Amniotic epithelial cell (primary cell): ENCODE results near the gene GNL1.

Experiments
- DNase-seq: peaks from one replicate; pipeline ENCODE4 v3.0.0-alpha.2; 2010; ENCODE audit warnings: low read depth

Gene GNL1, protein sequence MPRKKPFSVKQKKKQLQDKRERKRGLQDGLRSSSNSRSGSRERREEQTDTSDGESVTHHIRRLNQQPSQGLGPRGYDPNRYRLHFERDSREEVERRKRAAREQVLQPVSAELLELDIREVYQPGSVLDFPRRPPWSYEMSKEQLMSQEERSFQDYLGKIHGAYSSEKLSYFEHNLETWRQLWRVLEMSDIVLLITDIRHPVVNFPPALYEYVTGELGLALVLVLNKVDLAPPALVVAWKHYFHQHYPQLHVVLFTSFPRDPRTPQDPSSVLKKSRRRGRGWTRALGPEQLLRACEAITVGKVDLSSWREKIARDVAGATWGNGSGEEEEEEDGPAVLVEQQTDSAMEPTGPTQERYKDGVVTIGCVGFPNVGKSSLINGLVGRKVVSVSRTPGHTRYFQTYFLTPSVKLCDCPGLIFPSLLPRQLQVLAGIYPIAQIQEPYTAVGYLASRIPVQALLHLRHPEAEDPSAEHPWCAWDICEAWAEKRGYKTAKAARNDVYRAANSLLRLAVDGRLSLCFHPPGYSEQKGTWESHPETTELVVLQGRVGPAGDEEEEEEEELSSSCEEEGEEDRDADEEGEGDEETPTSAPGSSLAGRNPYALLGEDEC

DNA sequence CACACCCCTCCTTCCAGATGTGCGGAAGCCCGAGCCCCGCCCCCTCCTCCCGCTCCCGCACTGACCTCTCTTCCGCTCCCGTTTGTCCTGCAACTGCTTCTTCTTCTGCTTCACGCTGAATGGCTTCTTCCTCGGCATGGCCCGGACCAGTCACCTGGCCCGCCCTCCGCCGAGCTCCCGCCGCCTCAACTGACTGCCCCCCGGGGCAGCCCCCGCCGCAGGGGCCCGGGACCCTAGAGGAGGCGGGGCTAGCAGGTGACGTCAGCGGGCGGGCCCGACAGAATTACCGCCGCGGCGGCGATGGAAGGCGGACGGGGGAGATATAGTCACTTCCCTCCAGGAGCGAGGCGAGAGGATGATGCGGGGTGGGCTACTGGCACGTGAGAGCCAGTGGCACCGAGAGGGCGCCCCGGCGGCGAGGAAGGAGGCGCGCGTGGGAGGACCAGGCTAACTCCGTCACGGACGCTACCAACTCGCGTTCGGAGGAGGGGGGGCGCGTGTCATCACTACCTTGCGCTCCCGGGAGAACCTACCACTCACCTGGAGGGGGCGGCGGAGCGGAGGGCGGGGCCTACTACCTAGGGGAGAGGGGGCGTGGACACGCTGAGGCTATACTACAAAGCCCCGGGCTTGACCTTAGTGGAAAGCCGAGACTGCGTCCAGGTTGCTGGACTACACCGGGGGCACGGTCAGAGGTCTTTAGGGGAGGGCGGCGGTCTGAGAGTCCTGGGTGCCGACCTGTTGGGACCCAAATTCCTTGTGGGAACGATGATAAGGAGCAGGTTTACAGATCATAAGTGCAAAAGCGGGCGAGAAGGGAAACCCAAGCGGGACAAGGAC lies at the start of gene GNL1:
Gene GNL1, minus strand, starts transcription at position 424 of the 840 bp plus-strand sequence. Its CDS starts 286 bp downstream, at position 138.
- DNase-seq = peak; percentile 88

DNA sequence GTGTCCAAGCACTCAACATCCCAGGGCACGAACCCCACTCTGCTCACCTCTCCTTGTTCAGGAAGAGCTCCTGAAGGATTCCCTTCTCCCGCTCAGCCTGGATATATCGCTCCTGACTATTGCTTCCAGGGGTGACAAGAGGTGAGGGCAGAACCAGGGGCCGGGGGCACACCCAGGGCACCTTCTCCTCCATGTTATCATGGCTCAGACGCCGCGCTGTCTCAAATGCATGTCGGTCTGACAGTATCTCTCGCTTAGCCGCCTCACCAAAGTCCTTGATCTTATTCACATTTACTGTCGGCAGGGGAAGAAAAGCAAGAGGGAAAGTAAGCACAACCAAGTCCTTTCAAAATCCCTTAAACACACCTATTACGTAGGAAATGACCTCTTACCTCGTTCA lies 47.7 kb upstream of the GNL1 start:
- DNase-seq = no peak

DNA sequence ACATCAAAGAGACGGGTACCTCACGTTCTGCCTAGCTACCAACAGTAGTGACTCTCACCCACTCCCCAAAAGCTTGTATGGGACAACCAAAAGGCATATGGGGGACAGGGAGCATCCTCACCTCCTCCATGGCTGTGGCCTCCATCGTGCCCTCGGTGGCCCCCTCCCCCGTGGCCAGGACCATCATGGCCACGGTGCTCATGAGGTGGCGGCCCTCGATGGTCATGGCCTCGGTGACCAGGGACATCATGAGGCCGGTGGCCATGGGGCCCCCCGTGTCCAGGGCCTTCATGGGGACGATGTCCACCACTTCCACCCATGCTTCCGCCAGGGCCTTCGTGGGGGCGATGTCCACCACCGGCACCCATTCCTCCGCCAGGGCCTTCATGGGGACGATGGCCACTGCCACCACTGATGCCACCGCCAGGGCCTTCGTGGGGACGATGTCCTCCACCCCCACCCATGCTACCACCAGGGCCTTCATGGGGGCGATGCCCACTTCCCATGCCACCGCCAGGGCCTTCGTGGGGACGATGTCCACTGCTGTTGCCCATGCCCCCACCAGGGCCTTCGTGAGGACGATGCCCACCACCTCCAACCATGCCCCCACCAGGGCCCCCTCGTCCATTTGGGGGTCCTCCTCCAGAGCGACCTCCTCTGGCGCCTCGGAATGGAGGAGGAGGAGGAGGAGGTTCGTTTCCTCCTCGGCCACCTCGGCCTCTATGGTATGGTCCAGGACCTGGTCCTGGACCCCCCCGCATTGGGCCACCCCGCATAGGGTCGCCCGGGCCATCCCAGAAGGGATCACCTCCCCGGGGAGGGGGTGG lies 45.7 kb upstream of the GNL1 start:
- no peak for DNase-seq

DNA sequence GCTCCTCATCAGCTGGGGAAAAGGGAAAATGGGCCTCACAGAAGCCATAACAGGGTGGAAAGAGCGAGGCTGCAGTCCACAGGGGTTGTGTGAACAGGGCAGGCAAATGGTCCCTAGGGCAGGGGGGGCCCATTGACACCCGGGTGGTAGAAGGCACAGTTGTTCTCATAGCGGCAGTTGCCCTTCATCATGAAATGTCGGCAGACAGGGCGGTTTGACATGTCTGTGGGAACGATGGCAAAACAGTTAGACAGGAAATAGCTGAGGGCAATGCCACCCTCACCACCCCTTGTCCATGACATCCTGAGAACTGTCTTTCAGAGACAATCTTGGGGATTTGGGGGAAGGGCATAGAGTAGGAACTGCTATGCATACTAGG lies 45.1 kb upstream of the GNL1 start:
- DNase-seq = no peak

- DNase-seq = no peak
These were observed 44.2 kb upstream of the GNL1 start for GRCh38 chr6:30600451-30600961.

DNA sequence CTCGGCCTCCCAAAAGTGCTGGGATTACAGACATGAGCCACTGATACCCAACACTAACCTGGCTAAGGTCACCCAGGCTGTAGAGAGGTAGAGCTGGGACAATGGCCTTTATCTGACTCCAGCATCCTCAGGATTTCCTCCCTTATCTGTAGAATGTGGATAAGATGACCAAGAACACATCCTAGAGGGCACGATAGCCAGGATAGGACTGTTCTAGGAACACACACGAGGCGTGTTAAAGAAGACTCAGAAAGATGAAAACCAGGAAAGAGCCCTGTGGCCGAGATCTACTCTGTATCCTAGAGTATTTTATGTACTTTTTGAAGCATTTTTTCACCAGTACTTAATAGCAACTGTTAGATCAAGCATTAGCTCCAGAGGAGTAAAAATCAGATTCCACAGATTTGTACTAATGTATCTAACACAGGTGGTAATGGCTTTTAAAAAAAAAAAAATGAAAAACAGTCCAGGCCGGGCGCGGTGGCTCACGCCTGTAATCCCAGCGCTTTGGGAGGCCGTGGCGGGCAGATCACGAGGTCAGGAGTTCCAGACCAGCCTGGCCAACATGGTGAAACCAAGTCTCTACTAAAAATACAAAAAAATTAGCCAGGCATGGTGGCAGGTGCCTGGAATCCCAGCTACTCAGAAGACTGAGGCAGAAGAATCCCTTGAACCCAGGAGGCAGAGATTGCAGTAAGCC lies 43.5 kb upstream of the GNL1 start:
- DNase-seq = no peak

- no peak for DNase-seq
These were observed 42.8 kb upstream of the GNL1 start for GRCh38 chr6:30598912-30599624.

DNA sequence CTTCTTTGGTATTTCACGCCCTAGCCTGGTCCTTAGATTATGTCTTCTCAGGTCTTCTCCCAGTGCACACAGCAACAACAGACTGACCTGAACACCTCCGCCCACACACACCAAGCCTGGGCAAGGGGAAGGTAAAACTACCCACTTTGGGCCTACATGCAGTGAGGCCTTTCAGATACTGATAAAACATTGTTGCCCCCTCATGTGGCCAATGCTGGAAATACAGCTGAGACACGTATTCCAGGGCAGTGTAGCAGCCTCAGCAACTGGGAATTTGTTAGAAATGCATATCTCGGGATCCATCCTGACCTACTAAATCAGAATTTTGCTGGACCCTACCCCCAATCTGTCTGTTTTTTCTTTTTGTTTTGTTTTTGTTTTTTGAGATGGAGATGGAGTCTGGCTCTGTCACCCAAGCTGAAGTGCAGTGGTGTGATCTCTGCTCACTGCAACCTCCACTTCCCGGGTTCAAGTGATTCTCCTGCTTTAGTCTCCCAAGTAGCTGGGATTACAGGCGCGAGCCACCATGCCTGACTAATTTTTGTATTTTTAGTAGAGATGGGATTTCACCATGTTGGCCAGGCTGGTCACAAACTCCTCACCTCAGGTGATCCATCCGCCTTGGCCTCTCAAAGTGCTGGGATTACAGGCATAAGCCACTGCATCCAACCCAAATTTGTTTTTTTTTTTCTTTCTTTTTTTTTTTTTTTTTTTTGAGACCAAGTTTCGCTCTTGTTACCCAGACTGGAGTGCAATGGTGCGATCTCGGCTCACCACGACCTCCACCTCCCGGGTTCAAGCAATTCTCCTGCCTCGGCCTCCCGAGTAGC lies 41.2 kb upstream of the GNL1 start:
- peak; percentile 79 for DNase-seq

DNA sequence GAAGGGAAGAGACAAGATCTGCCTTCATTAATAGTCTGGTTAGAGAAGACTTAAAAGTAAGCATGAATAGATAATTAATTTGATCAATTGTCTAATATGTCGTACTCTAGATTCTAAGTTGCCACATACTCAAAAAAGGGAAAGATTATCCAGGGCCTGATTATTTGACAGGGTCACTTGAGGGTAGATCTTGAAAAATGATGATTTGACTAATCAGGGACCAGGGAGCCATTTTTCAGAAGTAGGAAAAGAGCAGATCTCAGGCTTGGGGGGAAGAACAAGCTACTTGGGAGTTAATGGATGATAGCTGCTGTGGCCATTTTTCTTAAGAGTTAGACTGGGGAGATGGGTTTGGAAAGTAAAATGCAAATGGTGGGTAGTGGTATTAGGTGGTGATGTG lies 36.0 kb upstream of the GNL1 start:
- no peak for DNase-seq

- peak; percentile 57 for DNase-seq
These were observed 34.7 kb upstream of the GNL1 start for GRCh38 chr6:30591008-30591407.

DNA sequence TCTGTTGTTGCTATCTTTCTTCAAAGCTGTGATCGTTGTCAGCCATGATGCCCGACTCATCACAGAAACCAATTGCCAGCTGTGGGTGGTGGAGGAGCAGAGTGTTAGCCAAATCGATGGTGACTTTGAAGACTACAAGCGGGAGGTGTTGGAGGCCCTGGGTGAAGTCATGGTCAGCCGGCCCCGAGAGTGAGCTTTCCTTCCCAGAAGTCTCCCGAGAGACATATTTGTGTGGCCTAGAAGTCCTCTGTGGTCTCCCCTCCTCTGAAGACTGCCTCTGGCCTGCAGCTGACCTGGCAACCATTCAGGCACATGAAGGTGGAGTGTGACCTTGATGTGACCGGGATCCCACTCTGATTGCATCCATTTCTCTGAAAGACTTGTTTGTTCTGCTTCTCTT lies 34.2 kb upstream of the GNL1 start:
- DNase-seq = no peak

- no peak for DNase-seq
These were observed 33.6 kb upstream of the GNL1 start for GRCh38 chr6:30589754-30590358.

GRCh38 chr6:30583921-30584320 lies 27.6 kb upstream of the GNL1 start:
- no peak for DNase-seq

- no peak for DNase-seq
These were observed 21.8 kb upstream of the GNL1 start for GRCh38 chr6:30578051-30578450.

- DNase-seq = no peak
These were observed 16.8 kb upstream of the GNL1 start for GRCh38 chr6:30573113-30573512.

GRCh38 chr6:30572148-30572547 lies 15.9 kb upstream of the GNL1 start:
- no peak for DNase-seq

DNA sequence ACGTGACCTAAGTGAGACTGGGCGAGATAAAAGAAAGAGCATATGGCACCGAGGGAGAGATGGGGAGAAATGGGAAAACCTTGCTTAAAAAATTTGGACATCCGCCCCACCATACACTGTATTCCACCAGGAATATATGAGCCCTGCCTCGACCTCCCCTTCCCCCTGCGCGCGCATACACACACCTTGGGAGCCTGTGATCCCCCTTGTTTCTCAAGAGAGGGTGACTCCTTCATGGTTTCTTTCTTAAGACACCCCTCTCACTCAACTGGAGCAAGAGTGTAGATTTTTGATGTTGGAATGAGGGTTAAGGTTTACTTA lies 15.4 kb upstream of the GNL1 start:
- peak; percentile 4 for DNase-seq

DNA sequence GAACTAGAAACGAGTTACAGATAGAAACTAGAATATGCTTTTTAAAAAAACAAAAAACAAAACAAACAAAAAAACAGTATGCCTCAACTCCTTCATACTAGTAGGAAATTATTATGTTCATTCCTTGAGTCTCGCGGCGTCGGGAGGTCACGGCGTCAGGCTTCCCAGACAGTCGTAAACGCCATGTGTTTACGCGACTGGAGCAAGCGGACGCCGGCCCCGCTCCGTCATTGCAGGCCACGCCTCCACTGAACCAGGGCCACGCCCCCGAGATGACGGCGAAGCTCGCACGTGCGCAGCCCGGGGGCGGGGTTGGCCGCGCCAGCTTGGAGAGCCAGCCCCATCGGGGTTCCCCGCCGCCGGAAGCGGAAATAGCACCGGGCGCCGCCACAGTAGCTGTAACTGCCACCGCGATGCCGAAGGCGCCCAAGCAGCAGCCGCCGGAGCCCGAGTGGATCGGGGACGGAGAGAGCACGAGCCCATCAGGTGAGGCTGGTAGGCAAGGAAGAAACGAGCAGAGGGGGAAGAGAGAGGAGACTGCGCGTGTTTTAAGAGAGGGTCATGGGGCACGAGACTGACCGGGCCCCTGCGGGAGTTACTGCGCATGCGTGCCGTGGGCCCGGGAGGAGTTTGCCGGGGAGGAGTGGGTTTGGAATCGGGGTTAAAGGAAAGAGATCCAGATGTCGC lies 14.9 kb upstream of the GNL1 start, which contains the start of gene ABCF1:
Gene ABCF1, plus strand, starts transcription at position 368 of the 687 bp plus-strand sequence. Its CDS starts 46 bp downstream, at position 414.
- peak; percentile 92 for DNase-seq

DNA sequence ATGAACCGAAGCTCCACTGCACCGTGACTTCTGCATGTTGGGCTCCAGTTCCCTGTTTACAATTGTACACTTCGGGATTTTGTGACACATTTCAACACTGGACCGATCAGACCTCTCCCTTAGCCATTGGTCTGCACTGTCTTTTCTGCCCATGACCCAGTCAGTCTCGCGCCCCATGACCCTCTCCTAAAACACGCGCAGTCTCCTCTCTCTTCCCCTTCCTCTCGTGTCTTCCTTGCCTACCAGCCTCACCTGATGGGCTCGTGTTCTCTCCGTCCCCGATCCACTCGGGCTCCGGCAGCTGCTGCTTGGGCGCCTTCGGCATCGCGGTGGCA lies 14.4 kb upstream of the GNL1 start:
- DNase-seq = no peak
